Neural cell (in vitro differentiated cells): ENCODE measurements around the gene MPL. TPM values are rescaled to one million over a fixed set of nuclear protein-coding genes. Genes with fewer than 3 reads are reported as not detected.

Experiments
- H2AFZ ChIP-seq: fragments of 200-600, 300-800 bp; sonication (generic), shearing (Covaris generic); 2 replicates; pipeline ENCODE4 v1.6.0; 2014; ENCODE audit warnings: low read depth, mild to moderate bottlenecking, antibody characterized with exemption, low read length, moderate library complexity
- H3F3A ChIP-seq: fragments of 200-600 bp; shearing (Covaris generic); 2 replicates; pipeline ENCODE4 v1.6.1; 2016; ENCODE audit warnings: mild to moderate bottlenecking, moderate library complexity, mixed read lengths, antibody characterized with exemption, low read length; ENCODE audit not compliant: insufficient read depth, poor library complexity, severe bottlenecking
- H3K27ac ChIP-seq: fragments of 200-600, 300-800 bp; sonication (generic), shearing (Covaris generic); 2 replicates; pipeline ENCODE4 v1.5.1; 2014; ENCODE audit warnings: mild to moderate bottlenecking, low read length, moderate library complexity
- H3K27me3 ChIP-seq: fragments of 300-800, 200-600 bp; sonication (generic), shearing (Covaris generic); 2 replicates; pipeline ENCODE4 v1.6.0; 2014; ENCODE audit warnings: mild to moderate bottlenecking, low read depth, low read length, moderate library complexity; ENCODE audit not compliant: insufficient read depth
- H3K36me3 ChIP-seq: fragments of 300-800, 200-600 bp; sonication (generic), shearing (Covaris generic); 2 replicates; pipeline ENCODE4 v1.5.1; 2014; ENCODE audit warnings: mild to moderate bottlenecking, antibody characterized with exemption, low read length, moderate library complexity; ENCODE audit not compliant: insufficient read depth
- H3K4me2 ChIP-seq: fragments of 300-800, 200-600 bp; sonication (generic), shearing (Covaris generic); 2 replicates; pipeline ENCODE4 v1.6.0; 2014; ENCODE audit warnings: mild to moderate bottlenecking, low read length
- H3K4me3 ChIP-seq: fragments of 300-800, 200-600 bp; sonication (generic), shearing (Covaris generic); 2 replicates; pipeline ENCODE4 v1.5.1; 2014; ENCODE audit warnings: mild to moderate bottlenecking, low read length, moderate library complexity
- H3K79me2 ChIP-seq: fragments of 200-600 bp; shearing (Covaris generic); replicated peaks from 2 replicates; pipeline ENCODE4 v1.6.0; 2014; ENCODE audit warnings: mild to moderate bottlenecking, low read length, moderate library complexity; ENCODE audit not compliant: insufficient read depth
- H3K9ac ChIP-seq: fragments of 300-800, 200-600 bp; sonication (generic), shearing (Covaris generic); 2 replicates; pipeline ENCODE4 v1.6.1; 2016; ENCODE audit warnings: mild to moderate bottlenecking, low read length, mixed read lengths
- H3K9me2 ChIP-seq: fragments of 200-600 bp; shearing (Covaris generic); 2 replicates; pipeline ENCODE4 v1.6.1; 2016; ENCODE audit warnings: mild to moderate bottlenecking, low read length, mixed read lengths; ENCODE audit not compliant: insufficient read depth
- H3K9me3 ChIP-seq: fragments of 200-600, 300-800 bp; sonication (generic), shearing (Covaris generic); 2 replicates; pipeline ENCODE4 v1.6.1; 2016; ENCODE audit warnings: mild to moderate bottlenecking, mixed run types, low read length, moderate library complexity, mixed read lengths
- H4K20me1 ChIP-seq: fragments of 200-600 bp; shearing (Covaris generic); 2 replicates; pipeline ENCODE4 v1.6.1; 2016; ENCODE audit warnings: mild to moderate bottlenecking, mixed run types; ENCODE audit not compliant: insufficient read depth
- CTCF ChIP-seq: fragments of 450-650 bp; IDR thresholded peaks from 2 replicates; pipeline ENCODE4 v1.5.1; 2014; ENCODE audit warnings: antibody characterized with exemption, mild to moderate bottlenecking, moderate library complexity; ENCODE audit not compliant: poor library complexity, severe bottlenecking
- EP300 ChIP-seq: fragments of 450-650 bp; conservative IDR thresholded peaks from 2 replicates; pipeline ENCODE4 v1.6.1; 2014; ENCODE audit warnings: antibody characterized with exemption, mild to moderate bottlenecking, moderate library complexity; ENCODE audit not compliant: poor library complexity, severe bottlenecking
- EZH2 ChIP-seq: fragments of 200-600, 300-800 bp; shearing (Covaris generic), sonication (generic); IDR thresholded peaks from 2 replicates; pipeline ENCODE4 v1.6.1; 2014; ENCODE audit warnings: antibody characterized with exemption, low read length, borderline replicate concordance, mild to moderate bottlenecking; ENCODE audit not compliant: insufficient read depth, poor library complexity, severe bottlenecking
- MXI1 ChIP-seq: fragments of 450-650 bp; conservative IDR thresholded peaks from 2 replicates; pipeline ENCODE4 v1.6.1; 2014; ENCODE audit warnings: antibody characterized with exemption, mild to moderate bottlenecking; ENCODE audit not compliant: poor library complexity, severe bottlenecking
- POLR2AphosphoS5 ChIP-seq: IDR thresholded peaks from 2 replicates; pipeline ENCODE4 v1.6.1; 2012
- RAD21 ChIP-seq: fragments of 450-650 bp; conservative IDR thresholded peaks from 2 replicates; pipeline ENCODE4 v1.6.1; 2014; ENCODE audit warnings: antibody characterized with exemption, mild to moderate bottlenecking, moderate library complexity
- REST ChIP-seq: IDR thresholded peaks from 2 replicates; pipeline ENCODE4 v1.6.1; 2012; ENCODE audit warnings: borderline replicate concordance
- SMC3 ChIP-seq: fragments of 450-650 bp; conservative IDR thresholded peaks from 2 replicates; pipeline ENCODE4 v1.6.1; 2014; ENCODE audit warnings: antibody characterized with exemption, mild to moderate bottlenecking, moderate library complexity; ENCODE audit not compliant: poor library complexity
- TAF1 ChIP-seq: IDR thresholded peaks from 2 replicates; pipeline ENCODE4 v1.6.1; 2012; ENCODE audit warnings: low read depth
- polyA plus RNA-seq: library from polyadenylated mRNA; depleted of rRNA; stranded (reverse); fragments of >200 nt; gene quantifications from 2 replicates; pipeline ENCODE4 v1.2.3, GENCODE V29; 2014

The MPL gene
- polyA plus RNA-seq, 1 donor from 2014 or later: not detected

- H3K9me3 ChIP-seq: no peaks in the 10 kb centered on the region
- H3K9ac ChIP-seq: no peak overlapping the region
- no peaks in the 10 kb centered on the region for H4K20me1 ChIP-seq
- peaks cover 11% of the 10 kb centered on the region for H3K27me3 ChIP-seq
- no peak overlapping the region for H2AFZ ChIP-seq
- no peaks in the 10 kb centered on the region for H3F3A ChIP-seq
- no peak overlapping the region for H3K27ac ChIP-seq
- H3K4me2 ChIP-seq: no peak overlapping the region
- H3K4me3 ChIP-seq: no peak overlapping the region
- no peaks in the 10 kb centered on the region for H3K9me2 ChIP-seq
- H3K79me2 ChIP-seq: no peaks in the 10 kb centered on the region
- H3K36me3 ChIP-seq: no peaks in the 10 kb centered on the region
- TF ChIP-seq SMC3 (no peak), MXI1 (no peak), TAF1 (no peak), RAD21 (no peak), POLR2AphosphoS5 (no peak), EP300 (no peak), EZH2 (no peak), CTCF (no peak), REST (no peak)
Observed at GRCh38 chr1:43351421-43352350, 14.1 kb downstream of the MPL start.

GRCh38 chr1:43352351-43352705 lies 14.7 kb downstream of the MPL start:
- Histone ChIP-seq H3F3A (no peaks in the 10 kb centered on the region), H3K36me3 (no peaks in the 10 kb centered on the region), H3K9me2 (no peaks in the 10 kb centered on the region), H3K4me3 (no peak overlapping the region), H4K20me1 (no peaks in the 10 kb centered on the region), H3K9me3 (no peaks in the 10 kb centered on the region), H3K4me2 (no peak overlapping the region), H3K27me3 (peaks cover 11% of the 10 kb centered on the region), H2AFZ (no peak overlapping the region), H3K9ac (no peak overlapping the region), H3K27ac (no peak overlapping the region), H3K79me2 (no peaks in the 10 kb centered on the region)
- TF ChIP-seq EP300 (no peak), CTCF (no peak), MXI1 (no peak), REST (no peak), POLR2AphosphoS5 (no peak), SMC3 (no peak), RAD21 (no peak), TAF1 (no peak), EZH2 (no peak)
